Fibroblast of skin of back (primary cell): Measurements from ENCODE around the gene SNAP29.
"Not testable (repeated sequence)": the region's sequence is repeated elsewhere in the genome, so short reads cannot be mapped to it uniquely, and the experiment has no call there.

Experiments
- DNase-seq: peaks from one replicate; pipeline ENCODE4 v3.0.0-alpha.2; 2013

SNAP29 gene

GRCh38 chr22:20901093-20902033, 42.6 kb downstream of the SNAP29 start:
- not testable (repeated sequence) for DNase-seq

DNA sequence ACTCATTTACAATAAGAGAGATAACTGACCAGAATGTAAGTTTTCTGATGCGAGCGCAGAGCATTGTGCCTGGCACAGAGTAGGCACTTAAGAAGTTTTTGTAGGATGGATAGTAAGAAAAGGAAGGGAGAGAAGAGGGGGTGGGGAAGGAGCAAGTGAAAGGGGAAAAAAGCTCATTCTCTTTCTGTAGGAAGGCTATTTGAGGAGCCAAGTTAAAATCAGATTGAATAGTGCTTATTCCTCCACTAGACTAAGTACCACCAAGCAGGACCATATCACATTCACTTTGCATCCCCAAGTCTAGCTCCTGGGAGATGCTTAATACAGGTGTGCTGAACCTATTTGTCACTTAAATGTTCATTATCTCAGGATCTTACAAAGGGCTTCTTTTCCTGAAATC, 44.3 kb downstream of the SNAP29 start:
- no peak for DNase-seq

- peak; percentile 60 for DNase-seq
These were observed 45.5 kb downstream of the SNAP29 start for GRCh38 chr22:20904008-20904979.

DNA sequence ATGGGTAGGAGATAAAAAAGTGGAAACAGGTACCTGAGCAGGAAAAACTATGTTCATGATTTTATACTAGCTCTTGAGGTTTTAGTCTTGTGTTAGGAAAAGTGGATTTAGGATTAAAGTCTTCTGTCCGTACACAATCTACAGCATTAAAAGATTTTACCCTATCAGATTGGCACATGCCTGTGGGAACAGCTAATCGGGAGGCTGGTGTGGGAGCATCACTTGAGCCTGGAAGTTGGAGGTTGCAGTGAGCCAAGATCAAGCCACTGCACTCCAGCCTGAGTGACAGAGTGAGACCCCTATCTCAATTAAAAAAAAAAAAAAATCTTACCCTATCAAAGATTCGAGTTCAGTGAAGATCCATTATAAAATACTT, 46.2 kb downstream of the SNAP29 start:
- no peak for DNase-seq

GRCh38 chr22:20905415-20906386, 46.9 kb downstream of the SNAP29 start:
- DNase-seq, result no peak

GRCh38 chr22:20906387-20906767, 47.6 kb downstream of the SNAP29 start:
- DNase-seq, result no peak

- DNase-seq, result not testable (repeated sequence)
These were observed 49.9 kb downstream of the SNAP29 start for GRCh38 chr22:20908717-20909116.

- DNase-seq, result no peak
These were observed 50.9 kb downstream of the SNAP29 start for GRCh38 chr22:20909543-20910303.

- no peak for DNase-seq
These were observed 53.7 kb downstream of the SNAP29 start for GRCh38 chr22:20912494-20912893.

DNA sequence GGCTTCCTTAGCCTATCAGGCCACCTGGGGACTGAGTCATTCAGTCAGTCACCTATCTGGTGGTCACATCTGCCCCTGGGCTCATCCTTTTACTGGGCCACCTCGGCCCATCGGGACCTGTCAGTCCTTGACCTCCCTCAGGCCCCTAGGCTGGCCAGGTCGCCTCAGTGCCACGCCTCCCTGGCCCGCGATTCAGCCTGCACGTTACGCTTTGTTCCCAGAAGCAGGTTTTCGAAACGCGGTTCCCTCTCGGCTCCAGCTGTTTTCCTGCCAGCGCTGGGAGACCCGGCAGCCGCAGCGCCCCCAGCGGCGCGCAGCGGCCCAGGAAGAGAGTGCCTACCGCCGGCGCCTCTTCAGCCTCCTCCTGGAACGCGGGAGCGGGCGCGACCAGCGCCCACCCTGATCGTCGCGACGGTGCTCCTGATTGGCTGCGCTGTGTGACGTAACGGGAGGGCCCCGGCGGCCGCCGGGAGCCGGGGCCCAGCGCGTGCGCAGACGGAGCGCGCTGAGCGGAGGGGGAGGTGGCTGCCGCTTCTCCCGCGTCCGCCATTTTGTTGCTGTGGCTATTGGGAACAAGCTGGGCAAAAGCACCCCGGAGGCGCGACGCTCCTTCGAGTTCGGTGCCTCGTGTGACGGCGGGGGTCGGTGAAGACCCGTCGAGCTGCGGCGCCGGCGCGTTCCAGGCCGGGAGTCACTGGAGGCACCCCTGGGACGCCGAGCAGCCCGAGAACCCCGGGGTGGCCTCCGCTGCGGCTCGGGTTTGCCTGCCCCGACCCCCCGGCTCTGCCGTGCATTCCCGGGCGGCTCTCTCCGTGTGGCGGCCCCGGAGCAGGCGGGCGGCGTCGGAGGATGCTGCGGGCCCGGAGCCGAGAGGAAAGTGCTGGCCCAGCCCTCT, 58.4 kb downstream of the SNAP29 start, which contains the start of gene CRKL:
CRKL (plus strand) TSS at position 492 of the 895 bp plus-strand sequence. CDS start 528 bp downstream, outside the sequence.
- DNase-seq, result peak; percentile 97

GRCh38 chr22:20918663-20919218, 59.9 kb downstream of the SNAP29 start:
- peak; percentile 28 for DNase-seq

DNA sequence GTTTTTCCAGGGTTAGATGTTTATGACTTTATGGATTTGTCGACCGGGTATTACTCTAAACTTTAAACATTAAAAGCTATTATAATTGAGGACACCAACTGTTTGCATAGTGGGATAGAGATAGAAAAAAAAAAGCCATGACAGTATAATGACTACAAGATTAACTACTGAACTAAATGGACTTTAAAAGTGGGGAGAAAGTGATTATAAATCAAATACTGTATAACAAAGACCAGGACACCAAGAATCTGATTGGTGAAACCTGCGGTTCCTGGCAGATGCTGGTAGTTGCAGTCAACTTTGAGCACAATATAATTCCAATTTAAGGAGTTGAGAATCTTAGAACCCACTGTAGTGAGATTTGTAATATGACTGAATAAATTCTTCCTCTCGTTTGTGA, 60.9 kb downstream of the SNAP29 start:
- no peak for DNase-seq

GRCh38 chr22:20920881-20921203, 62.0 kb downstream of the SNAP29 start:
- no peak for DNase-seq

- peak; percentile 33 for DNase-seq
These were observed 63.4 kb downstream of the SNAP29 start for GRCh38 chr22:20922141-20922751.

- DNase-seq, result no peak
These were observed 67.4 kb downstream of the SNAP29 start for GRCh38 chr22:20926243-20926642.

DNA sequence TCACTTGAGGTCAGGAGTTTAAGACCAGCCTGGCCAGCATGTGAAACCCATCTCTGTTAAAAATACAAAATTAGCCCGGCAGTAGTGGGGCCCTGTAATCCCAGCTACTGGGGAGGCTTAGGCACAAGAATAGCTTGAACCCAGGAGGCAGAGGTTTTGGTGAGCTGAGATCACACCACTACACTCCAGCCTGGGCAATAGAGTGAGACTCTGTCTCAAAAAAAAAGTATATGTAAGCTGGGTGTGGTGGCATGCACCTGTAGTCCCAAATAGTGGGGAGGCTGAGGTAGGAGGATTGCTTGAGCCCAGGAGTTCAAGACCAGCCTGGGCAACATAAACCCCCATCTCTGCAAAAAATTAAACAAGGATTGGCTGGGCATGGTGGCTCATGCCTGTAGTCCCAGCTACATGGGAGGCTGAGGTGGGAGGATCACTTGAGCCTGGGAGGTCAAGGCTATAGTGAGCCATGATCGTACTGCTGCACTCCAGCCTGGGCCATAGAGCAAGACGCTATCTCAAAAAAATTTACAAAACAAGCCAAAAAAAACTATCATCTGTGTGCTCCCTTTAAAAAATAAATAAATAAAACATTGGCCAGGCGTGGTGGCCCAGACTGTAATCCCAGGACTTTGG, 69.2 kb downstream of the SNAP29 start:
- DNase-seq, result no peak

GRCh38 chr22:20928573-20928967, 69.8 kb downstream of the SNAP29 start:
- no peak for DNase-seq

DNA sequence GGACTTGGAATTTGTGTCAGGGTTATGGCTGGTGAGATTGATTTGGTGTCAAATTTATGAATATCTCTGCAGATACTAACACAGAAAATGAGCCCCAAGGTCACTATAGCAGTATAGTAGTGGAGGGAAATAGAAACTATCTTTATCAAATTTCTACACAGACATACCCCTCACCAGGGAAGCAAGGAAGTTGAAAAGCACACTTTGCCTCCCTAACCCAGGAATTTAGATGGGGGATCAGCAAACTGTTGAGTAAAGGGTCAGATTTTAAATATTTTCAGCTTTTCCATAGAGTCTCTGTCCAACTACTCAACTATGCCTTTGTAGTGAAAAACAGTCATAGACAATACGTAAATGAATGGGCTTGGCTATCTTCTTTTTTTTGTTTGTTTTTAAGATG, 71.2 kb downstream of the SNAP29 start:
- no peak for DNase-seq

- DNase-seq, result not testable (repeated sequence)
These were observed 71.6 kb downstream of the SNAP29 start for GRCh38 chr22:20930435-20930834.
